ENCODE measurements around the gene GSN. TPM values are rescaled to one million over a fixed set of nuclear protein-coding genes. Genes with fewer than 3 reads are reported as not detected.

Gene GSN
- total and polyA plus RNA-seq, 8 donors, result 215 to 909 (median 531) TPM

GRCh38 chr9:121376214-121376830 lies 108.4 kb downstream of the GSN start:
- Histone ChIP-seq H3K9me3 (no peaks in the 10 kb centered on the region), H3K4me1 (peaks cover 27 to 43% (median 35%) of the 10 kb centered on the region in 4 donors), H3K27ac (no peak overlapping the region), H3K27me3 (no peaks in the 10 kb centered on the region), H3K4me3 (no peak overlapping the region), H3K36me3 (no peaks in the 10 kb centered on the region)
- whole genome bisulfite sequencing, 5 donors, result 74 to 88% (median 86%) methylated on average over 4 of the region's 4 CpGs
- no peak for TF ChIP-seq EP300 (IDR thresholded peaks at IDR 0.05)
- TF ChIP-seq CTCF (IDR thresholded peaks at IDR 0.05), result peak in 4 of 7 experiments; percentile 22 to 54 (median 48)
- intact Hi-C loops (cut with DNase I; ENCODE audit: low total_unique reads), result no loop called here
- no peak for DNase-seq

- Histone ChIP-seq H3K36me3 (no peaks in the 10 kb centered on the region), H3K27ac (no peak overlapping the region), H3K4me1 (peaks cover 0 to 4% (median 2%) of the 10 kb centered on the region in 4 donors), H3K4me3 (no peak overlapping the region), H3K9me3 (no peaks in the 10 kb centered on the region), H3K27me3 (no peaks in the 10 kb centered on the region)
- intact Hi-C loops (cut with DNase I; ENCODE audit: low total_unique reads), result no loop called here
- TF ChIP-seq POLR2AphosphoS5 (IDR thresholded peaks at IDR 0.05) (no peak), EP300 (IDR thresholded peaks at IDR 0.05) (no peak), CTCF (IDR thresholded peaks at IDR 0.05) (no peak), POLR2A (IDR thresholded peaks at IDR 0.05) (no peak)
- no peak for DNase-seq
Observed at GRCh38 chr9:121380846-121381245, 112.9 kb downstream of the GSN start.

Other genes with a start within 250 kb of the GSN start
- 10 to 100 TPM in 1 of 5 donors, 1 to 10 TPM in 4; 4.3 to 13.4 (median 7.6) TPM for gene C5, start 217.9 kb upstream of the GSN start, total RNA-seq
- gene C5, start 217.9 kb upstream of the GSN start, polyA plus RNA-seq, result 1 to 10 TPM; 4.0 to 6.5 (median 5.2) TPM
- 10 to 100 TPM in 4 of 5 donors, 1 to 10 TPM in 1; 9.4 to 27.4 (median 19.1) TPM for gene CNTRL, start 193.2 kb upstream of the GSN start, total RNA-seq
- 1 to 10 TPM; 4.4 to 7.6 (median 5.6) TPM for gene CNTRL, start 193.2 kb upstream of the GSN start, polyA plus RNA-seq
- 10 to 100 TPM; 16.8 to 60.4 (median 34.8) TPM for gene RAB14, start 66.3 kb upstream of the GSN start, total RNA-seq
- 10 to 100 TPM; 20.3 to 40.9 (median 25.5) TPM for gene RAB14, start 66.3 kb upstream of the GSN start, polyA plus RNA-seq
- gene STOM, start 102.1 kb downstream of the GSN start, total RNA-seq, result 100 to 1,000 TPM in 4 of 5 donors, 10 to 100 TPM in 1; 85.7 to 238 (median 137) TPM
- 100 to 1,000 TPM in 1 of 3 donors, 10 to 100 TPM in 2; 35.3 to 174 (median 45.6) TPM for gene STOM, start 102.1 kb downstream of the GSN start, polyA plus RNA-seq
- gene GGTA1, start 231.7 kb downstream of the GSN start, total RNA-seq, result 10 to 100 TPM in 1 of 5 donors, 1 to 10 TPM in 3, not detected in 1; 7.0 to 19.6 (median 7.1) TPM
- 10 to 100 TPM in 1 of 3 donors, 1 to 10 TPM in 2; 6.2 to 14.2 (median 8.1) TPM for gene GGTA1, start 231.7 kb downstream of the GSN start, polyA plus RNA-seq